HUES6 (cell line): ENCODE results near the gene NFYC.

ENCODE experiments used
- H3K27ac ChIP-seq: 2 replicates; pipeline ENCODE4 v1.7.0; 2013; ENCODE audit warnings: low read depth, mild to moderate bottlenecking, low read length, inconsistent platforms
- H3K27me3 ChIP-seq: 2 replicates; pipeline ENCODE4 v1.6.1; 2013; ENCODE audit warnings: low read length; ENCODE audit not compliant: control insufficient read depth, insufficient read depth
- H3K36me3 ChIP-seq: 2 replicates; pipeline ENCODE4 v1.6.1; 2013; ENCODE audit warnings: low read length; ENCODE audit not compliant: control insufficient read depth, insufficient read depth
- H3K4me1 ChIP-seq: 2 replicates; pipeline ENCODE4 v1.6.1; 2013; ENCODE audit warnings: low read length; ENCODE audit not compliant: control insufficient read depth, insufficient read depth
- H3K4me3 ChIP-seq: 2 replicates; pipeline ENCODE4 v1.5.1; 2013; ENCODE audit warnings: low read depth, low read length
- H3K9ac ChIP-seq: one replicate; pipeline ENCODE4 v1.6.1; 2013; ENCODE audit warnings: mild to moderate bottlenecking, low read length
- H3K9me3 ChIP-seq: 2 replicates; pipeline ENCODE4 v1.6.1; 2013; ENCODE audit warnings: low read depth, low read length; ENCODE audit not compliant: control insufficient read depth, insufficient read depth

NFYC gene

GRCh38 chr1:40750451-40750908, 59.0 kb downstream of the NFYC start:
- H3K9me3 ChIP-seq: no peaks in the 10 kb centered on the region
- H3K36me3 ChIP-seq: peaks cover 86% of the 10 kb centered on the region
- no peaks in the 10 kb centered on the region for H3K4me1 ChIP-seq
- H3K27me3 ChIP-seq: no peaks in the 10 kb centered on the region
- no peak overlapping the region for H3K27ac ChIP-seq
- H3K4me3 ChIP-seq: no peak overlapping the region
- no peak overlapping the region for H3K9ac ChIP-seq

- Histone ChIP-seq H3K36me3 (peaks cover 92% of the 10 kb centered on the region), H3K4me1 (no peaks in the 10 kb centered on the region), H3K27ac (no peak overlapping the region), H3K9ac (no peak overlapping the region), H3K4me3 (no peak overlapping the region), H3K27me3 (no peaks in the 10 kb centered on the region), H3K9me3 (no peaks in the 10 kb centered on the region)
Observed at GRCh38 chr1:40751802-40752201, 60.3 kb downstream of the NFYC start.

GRCh38 chr1:40753142-40753882, 61.8 kb downstream of the NFYC start:
- no peak overlapping the region for H3K27ac ChIP-seq
- H3K4me3 ChIP-seq: no peak overlapping the region
- H3K27me3 ChIP-seq: no peaks in the 10 kb centered on the region
- H3K4me1 ChIP-seq: no peaks in the 10 kb centered on the region
- H3K9ac ChIP-seq: no peak overlapping the region
- no peaks in the 10 kb centered on the region for H3K9me3 ChIP-seq
- H3K36me3 ChIP-seq: peaks cover 93% of the 10 kb centered on the region

GRCh38 chr1:40754201-40754600, 62.7 kb downstream of the NFYC start:
- no peaks in the 10 kb centered on the region for H3K4me1 ChIP-seq
- H3K36me3 ChIP-seq: peaks cover 93% of the 10 kb centered on the region

GRCh38 chr1:40755067-40755466, 63.6 kb downstream of the NFYC start:
- no peak overlapping the region for H3K4me3 ChIP-seq
- no peaks in the 10 kb centered on the region for H3K9me3 ChIP-seq
- peaks cover 93% of the 10 kb centered on the region for H3K36me3 ChIP-seq
- H3K27me3 ChIP-seq: no peaks in the 10 kb centered on the region
- H3K4me1 ChIP-seq: no peaks in the 10 kb centered on the region
- H3K27ac ChIP-seq: no peak overlapping the region
- H3K9ac ChIP-seq: no peak overlapping the region

More at GRCh38 chr1:40754201-40754600, 62.7 kb downstream of the NFYC start:
- no peaks in the 10 kb centered on the region for H3K9me3 ChIP-seq
- no peak overlapping the region for H3K9ac ChIP-seq
- no peak overlapping the region for H3K27ac ChIP-seq
- H3K27me3 ChIP-seq: no peaks in the 10 kb centered on the region
- no peak overlapping the region for H3K4me3 ChIP-seq

- Histone ChIP-seq H3K4me1 (no peaks in the 10 kb centered on the region), H3K27ac (no peak overlapping the region), H3K4me3 (no peak overlapping the region), H3K9me3 (no peaks in the 10 kb centered on the region), H3K27me3 (no peaks in the 10 kb centered on the region), H3K9ac (no peak overlapping the region), H3K36me3 (peaks cover 93% of the 10 kb centered on the region)
Observed at GRCh38 chr1:40756523-40756922, 65.0 kb downstream of the NFYC start.

DNA sequence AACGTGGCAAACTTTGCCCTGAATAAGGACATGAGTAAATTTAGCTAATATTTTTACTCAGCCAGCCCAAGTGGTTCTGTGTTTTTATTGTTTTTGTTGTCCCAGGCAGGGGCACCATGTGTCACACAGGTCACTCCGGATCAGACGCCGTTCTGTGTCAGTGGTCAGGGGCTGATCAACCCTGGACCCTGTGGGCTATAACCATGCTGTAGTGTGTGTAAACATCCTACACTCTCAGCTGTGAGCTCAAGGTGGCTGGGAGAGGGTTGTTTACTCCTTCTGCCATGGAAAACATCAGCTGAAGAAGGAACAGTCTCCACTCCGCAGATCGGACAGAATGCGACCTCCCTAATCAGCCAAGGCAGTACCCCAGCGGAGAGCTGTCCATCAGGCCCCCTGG, 65.6 kb downstream of the NFYC start:
- Histone ChIP-seq H3K9me3 (no peaks in the 10 kb centered on the region), H3K4me3 (no peak overlapping the region), H3K9ac (no peak overlapping the region), H3K27me3 (no peaks in the 10 kb centered on the region), H3K27ac (no peak overlapping the region), H3K36me3 (peaks cover 92% of the 10 kb centered on the region), H3K4me1 (no peaks in the 10 kb centered on the region)

DNA sequence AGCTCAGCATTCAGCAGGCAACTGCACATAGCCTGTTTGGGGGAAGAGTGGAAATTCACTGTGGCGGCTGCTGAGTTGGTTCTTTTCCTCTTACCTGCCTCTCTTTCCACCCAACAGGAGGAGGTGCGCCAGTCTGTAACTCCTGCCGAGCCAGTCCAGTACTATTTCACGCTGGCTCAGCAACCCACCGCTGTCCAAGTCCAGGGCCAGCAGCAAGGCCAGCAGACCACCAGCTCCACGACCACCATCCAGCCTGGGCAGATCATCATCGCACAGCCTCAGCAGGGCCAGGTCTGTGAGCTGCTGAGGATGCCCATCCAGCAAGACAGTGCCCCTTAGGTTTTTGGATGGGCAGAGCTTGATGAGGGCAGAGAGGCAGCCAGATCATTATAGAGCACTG, 66.5 kb downstream of the NFYC start:
- peaks cover 95% of the 10 kb centered on the region for H3K36me3 ChIP-seq
- no peak overlapping the region for H3K27ac ChIP-seq
- no peaks in the 10 kb centered on the region for H3K4me1 ChIP-seq
- no peak overlapping the region for H3K4me3 ChIP-seq
- H3K9ac ChIP-seq: no peak overlapping the region
- H3K27me3 ChIP-seq: no peaks in the 10 kb centered on the region
- H3K9me3 ChIP-seq: no peaks in the 10 kb centered on the region

DNA sequence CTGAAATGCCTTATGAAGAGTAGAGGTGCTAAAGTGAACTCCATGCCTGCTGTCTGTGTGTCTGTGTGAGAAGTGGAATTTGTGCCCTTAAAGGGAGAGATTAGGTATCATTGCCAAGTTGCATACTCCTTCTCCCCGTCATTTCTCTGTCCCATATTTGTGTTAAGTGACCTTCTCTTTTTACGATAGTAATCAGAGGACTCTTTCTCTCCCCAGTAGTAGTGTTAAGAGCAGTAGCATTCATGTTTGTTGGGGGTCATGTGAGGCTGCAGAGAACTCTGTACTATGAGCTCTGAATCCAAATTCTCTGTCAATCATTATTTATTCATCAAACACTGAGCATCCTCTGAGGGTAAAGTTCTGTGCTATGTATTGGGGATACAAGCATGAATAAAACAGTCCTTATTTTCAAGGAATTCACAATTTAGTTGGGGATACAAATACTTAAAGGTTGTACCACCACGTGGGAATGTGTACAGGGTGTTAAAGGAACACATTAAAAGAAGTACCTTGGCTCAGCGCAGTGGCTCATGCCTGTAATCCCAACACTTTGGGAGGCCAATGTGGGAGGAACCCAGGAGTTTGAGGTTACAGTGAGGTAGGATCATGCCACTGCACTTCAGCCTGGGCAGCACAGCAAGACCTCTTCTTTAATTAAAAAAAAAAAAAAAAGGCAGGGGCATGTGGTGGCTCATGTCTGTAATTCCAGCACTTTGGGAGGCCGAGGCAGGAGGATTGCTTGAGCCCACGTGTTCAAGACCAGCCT, 67.3 kb downstream of the NFYC start:
- Histone ChIP-seq H3K4me1 (no peaks in the 10 kb centered on the region), H3K27ac (no peak overlapping the region), H3K9me3 (no peaks in the 10 kb centered on the region), H3K36me3 (peaks cover 94% of the 10 kb centered on the region), H3K27me3 (no peaks in the 10 kb centered on the region), H3K9ac (no peak overlapping the region), H3K4me3 (no peak overlapping the region)

- Histone ChIP-seq H3K4me1 (no peaks in the 10 kb centered on the region), H3K36me3 (peaks cover 94% of the 10 kb centered on the region), H3K27me3 (no peaks in the 10 kb centered on the region), H3K27ac (no peak overlapping the region), H3K9me3 (no peaks in the 10 kb centered on the region), H3K9ac (no peak overlapping the region), H3K4me3 (no peak overlapping the region)
Observed at GRCh38 chr1:40760984-40761383, 69.5 kb downstream of the NFYC start.

- no peak overlapping the region for H3K4me3 ChIP-seq
- H3K4me1 ChIP-seq: no peaks in the 10 kb centered on the region
- H3K9me3 ChIP-seq: no peaks in the 10 kb centered on the region
- H3K27me3 ChIP-seq: no peaks in the 10 kb centered on the region
- H3K36me3 ChIP-seq: peaks cover 94% of the 10 kb centered on the region
- no peak overlapping the region for H3K27ac ChIP-seq
- H3K9ac ChIP-seq: no peak overlapping the region
Observed at GRCh38 chr1:40762144-40762923, 70.8 kb downstream of the NFYC start.
